ENCODE measurements around the gene RPS25. TPM values are rescaled to one million over a fixed set of nuclear protein-coding genes. Genes with fewer than 3 reads are reported as not detected.

The RPS25 gene
- total RNA-seq, 2 experiments from 2014 or later, result 1,395 to 1,648 TPM

Small RNAs within 50 kb of the gene (microRNA-seq; reads per million reads assigned to microRNA genes)
- gene MIR3656 (ENCODE audit: borderline replicate concordance), result not detected

Small RNAs within 50 kb of the gene (small RNA-seq; reads per million reads assigned to genes)
- not detected for gene AP003392.2
- not detected for gene RF00017
- gene RF00019, result not detected

Other genes with a start within 250 kb of the RPS25 start
- gene DDX6, start 227.2 kb downstream of the RPS25 start, total RNA-seq (2014; rRNA removed; shearing (Covaris generic)), result 46.5 and 55.0 TPM in 2 replicates
- gene DDX6, start 227.2 kb downstream of the RPS25 start, total RNA-seq (2022), result 128 and 142 TPM in 2 replicates
- gene CXCR5, start 134.5 kb downstream of the RPS25 start, total RNA-seq (2014; rRNA removed; shearing (Covaris generic)), result 1.4 and 3.3 TPM in 2 replicates
- gene CXCR5, start 134.5 kb downstream of the RPS25 start, total RNA-seq (2022), result 7.1 and 7.3 TPM in 2 replicates
- gene BCL9L, start 92.4 kb downstream of the RPS25 start, total RNA-seq (2014; rRNA removed; shearing (Covaris generic)), result 3.7 and 6.4 TPM in 2 replicates
- 14.8 and 16.6 TPM in 2 replicates for gene BCL9L, start 92.4 kb downstream of the RPS25 start, total RNA-seq (2022)
- gene UPK2, start 62.0 kb downstream of the RPS25 start, total RNA-seq (2014; rRNA removed; shearing (Covaris generic)), result 0.28 TPM in 1 of 2 replicates, not detected in the other
- 0.34 TPM in 1 of 2 replicates, not detected in the other for gene UPK2, start 62.0 kb downstream of the RPS25 start, total RNA-seq (2022)
- gene FOXR1, start 46.6 kb downstream of the RPS25 start, total RNA-seq (2014; rRNA removed; shearing (Covaris generic)), result not detected in 2 replicates
- gene FOXR1, start 46.6 kb downstream of the RPS25 start, total RNA-seq (2022), result not detected in 2 replicates
- 47.7 and 49.7 TPM in 2 replicates for gene CENATAC, start 20.2 kb downstream of the RPS25 start, total RNA-seq (2014; rRNA removed; shearing (Covaris generic))
- gene CENATAC, start 20.2 kb downstream of the RPS25 start, total RNA-seq (2022), result 48.1 and 60.6 TPM in 2 replicates
- 49.3 and 64.3 TPM in 2 replicates for gene TRAPPC4, start 423 bp upstream of the RPS25 start, total RNA-seq (2014; rRNA removed; shearing (Covaris generic))
- gene TRAPPC4, start 423 bp upstream of the RPS25 start, total RNA-seq (2022), result 58.0 and 58.5 TPM in 2 replicates
- 14.5 and 14.8 TPM in 2 replicates for gene SLC37A4, start 12.5 kb upstream of the RPS25 start, total RNA-seq (2014; rRNA removed; shearing (Covaris generic))
- 16.6 and 20.5 TPM in 2 replicates for gene SLC37A4, start 12.5 kb upstream of the RPS25 start, total RNA-seq (2022)
- gene HYOU1, start 38.9 kb upstream of the RPS25 start, total RNA-seq (2014; rRNA removed; shearing (Covaris generic)), result 86.6 and 97.6 TPM in 2 replicates
- gene HYOU1, start 38.9 kb upstream of the RPS25 start, total RNA-seq (2022), result 112 and 117 TPM in 2 replicates
- gene VPS11, start 49.5 kb upstream of the RPS25 start, total RNA-seq (2014; rRNA removed; shearing (Covaris generic)), result 32.2 and 46.1 TPM in 2 replicates
- gene VPS11, start 49.5 kb upstream of the RPS25 start, total RNA-seq (2022), result 23.3 and 25.7 TPM in 2 replicates
- 12.1 and 12.2 TPM in 2 replicates for gene HMBS, start 66.5 kb upstream of the RPS25 start, total RNA-seq (2014; rRNA removed; shearing (Covaris generic))
- gene HMBS, start 66.5 kb upstream of the RPS25 start, total RNA-seq (2022), result 49.6 and 50.0 TPM in 2 replicates
- 31.7 and 35.8 TPM in 2 replicates for gene DPAGT1, start 83.5 kb upstream of the RPS25 start, total RNA-seq (2014; rRNA removed; shearing (Covaris generic))
- gene DPAGT1, start 83.5 kb upstream of the RPS25 start, total RNA-seq (2022), result 72.4 and 83.4 TPM in 2 replicates
- gene C2CD2L, start 89.0 kb upstream of the RPS25 start, total RNA-seq (2014; rRNA removed; shearing (Covaris generic)), result 6.5 and 10.6 TPM in 2 replicates
- 19.0 and 19.9 TPM in 2 replicates for gene C2CD2L, start 89.0 kb upstream of the RPS25 start, total RNA-seq (2022)
- gene HINFP, start 103.2 kb upstream of the RPS25 start, total RNA-seq (2014; rRNA removed; shearing (Covaris generic)), result 18.2 and 27.7 TPM in 2 replicates
- gene HINFP, start 103.2 kb upstream of the RPS25 start, total RNA-seq (2022), result 29.6 and 30.8 TPM in 2 replicates
- not detected in 2 replicates for gene ABCG4, start 130.7 kb upstream of the RPS25 start, total RNA-seq (2014; rRNA removed; shearing (Covaris generic))
- not detected in 2 replicates for gene ABCG4, start 130.7 kb upstream of the RPS25 start, total RNA-seq (2022)
- gene NLRX1, start 150.4 kb upstream of the RPS25 start, total RNA-seq (2014; rRNA removed; shearing (Covaris generic)), result 2.1 and 2.8 TPM in 2 replicates
- gene NLRX1, start 150.4 kb upstream of the RPS25 start, total RNA-seq (2022), result 8.8 and 10.6 TPM in 2 replicates
- gene NHERF4, start 167.1 kb upstream of the RPS25 start, total RNA-seq (2014; rRNA removed; shearing (Covaris generic)), result not detected in 2 replicates
- gene NHERF4, start 167.1 kb upstream of the RPS25 start, total RNA-seq (2022), result not detected in 2 replicates
- 19.1 and 19.2 TPM in 2 replicates for gene CBL, start 188.0 kb upstream of the RPS25 start, total RNA-seq (2014; rRNA removed; shearing (Covaris generic))
- 58.9 and 59.1 TPM in 2 replicates for gene CBL, start 188.0 kb upstream of the RPS25 start, total RNA-seq (2022)

Measured in OCI-LY7 (cell line).